ENCODE measurements around the gene GFPT2.

The GFPT2 gene

GRCh38 chr5:180381428-180381827 lies 28.3 kb upstream of the GFPT2 start:
- Histone ChIP-seq H3K4me1 (peaks cover 0 to 11% (median 4%) of the 10 kb centered on the region in 4 donors), H3K27ac (no peak overlapping the region), H3K27me3 (peaks cover 0 to 17% of the 10 kb centered on the region in 2 donors), H3K36me3 (no peaks in the 10 kb centered on the region), H3K9me3 (no peaks in the 10 kb centered on the region), H3K4me3 (no peak overlapping the region)
- intact Hi-C loops (cut with DNase I; ENCODE audit: low total_unique reads): no loop called here
- DNase-seq: no peak
- TF ChIP-seq CTCF (IDR thresholded peaks at IDR 0.05): no peak

GRCh38 chr5:180380856-180381255 lies 27.7 kb upstream of the GFPT2 start:
- Histone ChIP-seq H3K4me3 (no peak overlapping the region), H3K27me3 (peaks cover 0 to 17% of the 10 kb centered on the region in 2 donors), H3K27ac (no peak overlapping the region), H3K36me3 (no peaks in the 10 kb centered on the region), H3K9me3 (no peaks in the 10 kb centered on the region), H3K4me1 (peaks cover 0 to 11% (median 4%) of the 10 kb centered on the region in 4 donors)
- no peak for TF ChIP-seq CTCF (IDR thresholded peaks at IDR 0.05)
- intact Hi-C loops (cut with DNase I; ENCODE audit: low total_unique reads): no loop called here
- no peak for DNase-seq

DNA sequence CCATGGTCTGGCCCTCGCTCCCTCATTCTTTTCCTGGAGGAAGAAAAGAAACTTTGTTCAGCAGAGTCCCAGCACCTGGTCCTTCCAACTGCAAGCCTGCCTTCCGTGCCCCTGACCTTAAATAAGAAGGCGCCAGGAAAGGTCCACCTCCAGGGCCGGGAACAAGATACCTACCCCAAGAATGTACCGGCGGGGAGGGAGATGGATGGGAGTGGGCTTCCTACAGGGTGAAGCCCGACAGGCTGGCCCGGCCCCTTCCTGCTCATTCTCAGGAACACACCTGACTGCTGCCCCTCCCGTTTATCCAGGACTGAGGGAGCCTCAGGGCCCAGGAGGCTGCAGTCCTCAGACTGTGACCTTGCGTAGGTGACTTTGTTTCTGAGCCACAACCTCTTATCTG lies 27.3 kb upstream of the GFPT2 start:
- intact Hi-C loops (cut with DNase I; ENCODE audit: low total_unique reads): no loop called here
- H3K4me1 ChIP-seq: peaks cover 0 to 11% (median 4%) of the 10 kb centered on the region in 4 donors
- TF ChIP-seq CTCF (IDR thresholded peaks at IDR 0.05): no peak
- H3K27ac ChIP-seq: no peak overlapping the region
- no peaks in the 10 kb centered on the region for H3K9me3 ChIP-seq
- no peak for DNase-seq
- H3K4me3 ChIP-seq: no peak overlapping the region
- H3K27me3 ChIP-seq: peaks cover 0 to 17% of the 10 kb centered on the region in 2 donors
- no peaks in the 10 kb centered on the region for H3K36me3 ChIP-seq

DNA sequence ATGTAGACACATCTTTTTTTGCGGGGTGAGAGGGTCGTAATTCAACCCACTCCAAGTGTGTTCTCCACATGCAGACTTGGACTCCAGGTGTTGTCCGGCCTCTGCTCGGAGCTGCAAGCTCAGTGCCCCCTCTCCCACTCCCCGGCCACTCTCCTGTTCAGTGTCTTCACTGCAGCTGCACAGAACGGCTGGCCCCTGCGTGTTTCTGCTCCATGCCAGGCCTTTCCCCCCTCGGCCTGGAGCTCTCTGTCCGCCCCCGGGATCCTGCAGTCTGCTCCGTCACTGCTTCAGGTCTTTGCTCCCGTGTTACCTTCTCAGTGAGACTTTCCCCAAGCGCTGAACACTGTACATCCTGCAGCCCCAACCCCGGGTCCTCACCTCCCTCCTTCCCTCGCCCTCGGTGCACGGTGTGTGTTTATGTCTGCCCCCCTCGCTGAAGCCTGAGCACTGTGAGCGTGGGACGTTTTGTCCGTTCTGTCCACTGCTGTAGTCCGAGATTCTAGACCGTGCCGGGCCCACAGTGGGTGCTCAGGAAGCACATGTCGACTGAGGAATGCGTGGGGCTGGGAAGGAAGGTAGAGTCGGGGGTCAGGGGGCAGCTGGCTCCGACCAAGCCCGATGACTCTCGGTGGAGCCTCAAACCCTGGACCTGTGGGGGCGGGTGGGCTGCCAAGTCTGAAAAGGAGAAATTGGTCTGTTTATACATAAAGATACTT lies 26.4 kb upstream of the GFPT2 start:
- H3K4me3 ChIP-seq: no peak overlapping the region
- no peaks in the 10 kb centered on the region for H3K9me3 ChIP-seq
- no peaks in the 10 kb centered on the region for H3K36me3 ChIP-seq
- TF ChIP-seq CTCF (IDR thresholded peaks at IDR 0.05): no peak
- peaks cover 0 to 17% of the 10 kb centered on the region in 2 donors for H3K27me3 ChIP-seq
- intact Hi-C loops (cut with DNase I; ENCODE audit: low total_unique reads): no loop called here
- H3K27ac ChIP-seq: no peak overlapping the region
- DNase-seq: no peak
- peaks cover 0 to 11% (median 4%) of the 10 kb centered on the region in 4 donors for H3K4me1 ChIP-seq

GRCh38 chr5:180378438-180379344 lies 25.6 kb upstream of the GFPT2 start:
- Histone ChIP-seq H3K27me3 (peaks cover 0 to 17% of the 10 kb centered on the region in 2 donors), H3K27ac (no peak overlapping the region), H3K4me1 (peaks cover 0 to 11% (median 4%) of the 10 kb centered on the region in 4 donors), H3K9me3 (no peaks in the 10 kb centered on the region), H3K36me3 (no peaks in the 10 kb centered on the region), H3K4me3 (no peak overlapping the region)
- no peak for DNase-seq
- intact Hi-C loops (cut with DNase I; ENCODE audit: low total_unique reads): no loop called here
- TF ChIP-seq CTCF (IDR thresholded peaks at IDR 0.05): no peak

Data from tibial artery (tissue), 4 donors.